Progenitor cell of endocrine pancreas (in vitro differentiated cells): ENCODE results near the gene LPIN3. TPM values are rescaled to one million over a fixed set of nuclear protein-coding genes. Genes with fewer than 3 reads are reported as not detected.

Experiments used
- DNase-seq: peaks from one replicate; pipeline ENCODE4 v3.0.0; 2021; ENCODE audit warnings: low spot score; ENCODE audit not compliant: unreplicated experiment
- H3K27ac Mint-ChIP-seq: 2 replicates; pipeline ENCODE4 v1.8.0; 2021; ENCODE audit warnings: mild to moderate bottlenecking, moderate library complexity, mixed read lengths
- H3K27me3 Mint-ChIP-seq: 2 replicates; pipeline ENCODE4 v1.8.0; 2021; ENCODE audit warnings: mixed read lengths
- H3K36me3 Mint-ChIP-seq: 2 replicates; pipeline ENCODE4 v1.8.0; 2022; ENCODE audit warnings: mixed read lengths; ENCODE audit not compliant: insufficient read depth
- H3K4me1 Mint-ChIP-seq: 2 replicates; pipeline ENCODE4 v1.8.0; 2021; ENCODE audit warnings: low read depth, mixed read lengths
- H3K4me3 Mint-ChIP-seq: 2 replicates; pipeline ENCODE4 v1.8.0; 2021; ENCODE audit warnings: low read depth, mild to moderate bottlenecking, moderate library complexity, mixed read lengths
- H3K9me3 Mint-ChIP-seq: 2 replicates; pipeline ENCODE4 v1.8.0; 2021; ENCODE audit warnings: low read depth, mixed read lengths
- CTCF ChIP-seq: fragments of 200-600 bp; sonication (generic); IDR thresholded peaks from one replicate; pipeline ENCODE4 v1.5.0; 2021; ENCODE audit warnings: antibody characterized with exemption, mild to moderate bottlenecking; ENCODE audit not compliant: unreplicated experiment
- total RNA-seq: library from RNA; stranded (reverse); gene quantifications from 2 replicates; pipeline ENCODE4 v1.2.1, GENCODE V29; 2021

Gene LPIN3
- total RNA-seq, 1 donor from 2014 or later: 18.4 TPM

GRCh38 chr20:41364967-41365765, 24.5 kb downstream of the LPIN3 start:
- H3K27me3 Mint-ChIP-seq: peaks cover 43% of the 10 kb centered on the region
- no peak for DNase-seq

GRCh38 chr20:41365777-41366545, 25.3 kb downstream of the LPIN3 start:
- H3K27me3 Mint-ChIP-seq: peaks cover 43% of the 10 kb centered on the region
- peaks cover 2% of the 10 kb centered on the region for H3K4me1 Mint-ChIP-seq
- no peak for TF ChIP-seq CTCF
- no peak for DNase-seq
- no peaks in the 10 kb centered on the region for H3K36me3 Mint-ChIP-seq
- H3K27ac Mint-ChIP-seq: no peak overlapping the region
- peak overlapping the region; percentile 7 for H3K4me3 Mint-ChIP-seq
- no peaks in the 10 kb centered on the region for H3K9me3 Mint-ChIP-seq

More at GRCh38 chr20:41364967-41365765, 24.5 kb downstream of the LPIN3 start:
- Mint-ChIP-seq H3K4me3 (peak overlapping the region; percentile 7), H3K27ac (no peak overlapping the region), H3K4me1 (peaks cover 2% of the 10 kb centered on the region), H3K36me3 (no peaks in the 10 kb centered on the region), H3K9me3 (no peaks in the 10 kb centered on the region)
- TF ChIP-seq CTCF: no peak

- peaks cover 2% of the 10 kb centered on the region for H3K4me1 Mint-ChIP-seq
- H3K27me3 Mint-ChIP-seq: peaks cover 48% of the 10 kb centered on the region
- no peak within 1 kb of the TSS for H3K27ac Mint-ChIP-seq
- H3K4me3 Mint-ChIP-seq: peak within 1 kb of the TSS; percentile 68
- H3K9me3 Mint-ChIP-seq: peaks cover 5% of the 10 kb centered on the region
- H3K36me3 Mint-ChIP-seq: no peaks in the 10 kb centered on the region
- DNase-seq: peak; percentile 35
- no peak for TF ChIP-seq CTCF
Measured at GRCh38 chr20:41366546-41367392, 26.1 kb downstream of the LPIN3 start, which contains the start of gene EMILIN3. TSS of gene EMILIN3 (minus strand) at chr20:41366818. CDS start at chr20:41366634, 184 bp downstream.

- no peak for TF ChIP-seq CTCF
- H3K36me3 Mint-ChIP-seq: no peaks in the 10 kb centered on the region
- no peak for DNase-seq
- H3K9me3 Mint-ChIP-seq: peaks cover 5% of the 10 kb centered on the region
- peaks cover 48% of the 10 kb centered on the region for H3K27me3 Mint-ChIP-seq
- peak overlapping the region; percentile 68 for H3K4me3 Mint-ChIP-seq
- H3K27ac Mint-ChIP-seq: no peak overlapping the region
- peaks cover 2% of the 10 kb centered on the region for H3K4me1 Mint-ChIP-seq
Measured at GRCh38 chr20:41367393-41367695, 26.7 kb downstream of the LPIN3 start.

GRCh38 chr20:41367956-41368355, 27.3 kb downstream of the LPIN3 start:
- H3K36me3 Mint-ChIP-seq: no peaks in the 10 kb centered on the region
- peak overlapping the region; percentile 26 for H3K4me3 Mint-ChIP-seq
- no peak for DNase-seq
- peaks cover 48% of the 10 kb centered on the region for H3K27me3 Mint-ChIP-seq
- TF ChIP-seq CTCF: no peak
- peaks cover 5% of the 10 kb centered on the region for H3K9me3 Mint-ChIP-seq
- peaks cover 2% of the 10 kb centered on the region for H3K4me1 Mint-ChIP-seq
- no peak overlapping the region for H3K27ac Mint-ChIP-seq
